ENCODE data around the gene EBF4. TPM values are rescaled to one million over a fixed set of nuclear protein-coding genes. Genes with fewer than 3 reads are reported as not detected.

The EBF4 gene
- total RNA-seq, 2 experiments from 2014 or later = 1.5 to 4.4 TPM

DNA sequence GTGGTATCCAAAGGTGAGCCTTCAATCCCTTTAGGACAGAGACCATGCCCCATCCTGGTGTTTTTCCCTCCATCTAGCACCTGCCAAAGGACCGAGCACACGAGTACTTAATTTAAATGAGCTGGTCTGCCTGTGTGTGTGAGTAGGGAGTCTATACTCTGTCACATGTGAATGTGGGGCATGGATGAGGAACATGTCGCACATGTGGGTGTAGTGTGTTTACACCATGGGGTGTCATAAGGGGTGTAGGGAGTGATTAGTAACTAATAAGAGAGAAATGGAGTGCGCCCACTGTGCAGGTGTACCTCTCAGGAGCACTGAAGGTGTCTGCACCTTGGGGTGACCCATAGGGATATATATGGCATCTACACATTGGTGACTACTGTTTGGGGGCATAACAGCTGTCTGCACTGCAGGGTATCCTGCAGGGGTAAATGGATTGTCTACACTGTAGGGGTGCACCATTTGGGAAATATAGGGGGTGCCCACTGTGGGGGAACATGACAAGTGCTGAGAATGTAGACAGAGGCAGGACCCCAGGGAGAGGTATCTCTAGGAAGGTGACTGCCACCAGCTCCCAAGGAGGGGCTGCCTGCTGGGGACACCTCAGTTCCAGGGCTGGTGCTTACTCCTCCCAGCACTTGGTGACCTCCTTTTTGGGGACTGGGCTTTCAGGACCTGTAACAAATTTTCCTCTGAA is 53.5 kb downstream of the EBF4 start:
- H3K79me2 ChIP-seq (ENCODE audit: insufficient read depth, low read depth, low read length) = no peaks in the 10 kb centered on the region
- ChIA-PET CTCF (ENCODE audit: unreplicated experiment) (no interaction called here), POLR2A (no interaction called here)
- H3K36me3 ChIP-seq (ENCODE audit: insufficient read depth, low read length) = no peaks in the 10 kb centered on the region
- H4K20me1 ChIP-seq (ENCODE audit: insufficient read depth, low read length) = no peaks in the 10 kb centered on the region
- H3K4me1 ChIP-seq (ENCODE audit: insufficient read depth, low read length, poor library complexity, severe bottlenecking) = no peaks in the 10 kb centered on the region
- DNase-seq (ENCODE audit: low spot score) = no peak
- intact Hi-C loops (cut with micrococcal nuclease; ENCODE audit: unreplicated experiment) = no loop called here
- no peak for TF ChIP-seq EZH2phosphoT487 (IDR thresholded peaks at IDR 0.05; ENCODE audit: borderline replicate concordance, low read depth, low read length)
- TF ChIP-seq, protein P1, sequence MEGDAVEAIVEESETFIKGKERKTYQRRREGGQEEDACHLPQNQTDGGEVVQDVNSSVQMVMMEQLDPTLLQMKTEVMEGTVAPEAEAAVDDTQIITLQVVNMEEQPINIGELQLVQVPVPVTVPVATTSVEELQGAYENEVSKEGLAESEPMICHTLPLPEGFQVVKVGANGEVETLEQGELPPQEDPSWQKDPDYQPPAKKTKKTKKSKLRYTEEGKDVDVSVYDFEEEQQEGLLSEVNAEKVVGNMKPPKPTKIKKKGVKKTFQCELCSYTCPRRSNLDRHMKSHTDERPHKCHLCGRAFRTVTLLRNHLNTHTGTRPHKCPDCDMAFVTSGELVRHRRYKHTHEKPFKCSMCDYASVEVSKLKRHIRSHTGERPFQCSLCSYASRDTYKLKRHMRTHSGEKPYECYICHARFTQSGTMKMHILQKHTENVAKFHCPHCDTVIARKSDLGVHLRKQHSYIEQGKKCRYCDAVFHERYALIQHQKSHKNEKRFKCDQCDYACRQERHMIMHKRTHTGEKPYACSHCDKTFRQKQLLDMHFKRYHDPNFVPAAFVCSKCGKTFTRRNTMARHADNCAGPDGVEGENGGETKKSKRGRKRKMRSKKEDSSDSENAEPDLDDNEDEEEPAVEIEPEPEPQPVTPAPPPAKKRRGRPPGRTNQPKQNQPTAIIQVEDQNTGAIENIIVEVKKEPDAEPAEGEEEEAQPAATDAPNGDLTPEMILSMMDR (conservative IDR thresholded peaks at IDR 0.05; ENCODE audit: low read length) = no peak
- H3K9me3 ChIP-seq (ENCODE audit: low read length) = no peaks in the 10 kb centered on the region
- BruUV-seq (replicated peaks) = no TSS peak
- H2AFZ ChIP-seq (ENCODE audit: low read length) = no peak overlapping the region
- no peak overlapping the region for H3K27ac ChIP-seq (ENCODE audit: low read depth, low read length, poor library complexity, severe bottlenecking)
- no peak overlapping the region for H3K4me3 ChIP-seq (ENCODE audit: low read depth, low read length, poor library complexity, severe bottlenecking)
- H3K9me2 ChIP-seq (ENCODE audit: insufficient read depth, low read length) = no peaks in the 10 kb centered on the region
- no peak overlapping the region for H3K4me2 ChIP-seq (ENCODE audit: low read length)

DNA sequence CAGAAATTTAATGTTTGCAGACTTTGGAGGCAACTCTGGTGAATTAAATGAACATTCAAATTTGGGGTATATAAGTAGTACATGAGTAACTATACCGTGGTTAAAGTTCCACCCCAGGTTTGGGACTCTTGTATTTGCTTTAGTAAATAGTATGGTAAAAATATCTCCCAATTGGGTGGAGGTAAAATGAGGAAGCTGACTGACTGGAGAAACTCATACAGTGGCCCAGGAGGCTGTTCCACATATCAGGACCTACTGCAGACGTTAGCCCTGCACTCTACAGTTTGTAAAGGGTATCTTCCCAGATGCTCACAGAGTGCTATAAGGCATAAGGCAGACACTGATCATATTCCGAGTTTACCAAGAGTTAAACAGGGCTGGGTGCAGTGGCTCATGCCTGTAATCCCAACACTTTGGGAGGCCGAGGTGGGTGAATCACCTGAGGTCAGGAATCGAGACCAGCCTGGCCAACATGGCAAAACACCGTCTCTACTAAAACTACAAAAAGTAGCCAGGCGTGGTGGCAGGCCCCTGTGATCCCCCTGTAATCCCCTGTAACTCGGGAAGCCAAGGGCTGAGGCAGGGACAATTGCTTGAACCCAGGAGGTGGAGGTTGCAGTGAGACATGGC is 54.2 kb downstream of the EBF4 start:
- Histone ChIP-seq H3K9me3 (ENCODE audit: low read length) (no peaks in the 10 kb centered on the region), H3K4me3 (ENCODE audit: low read depth, low read length, poor library complexity, severe bottlenecking) (no peak overlapping the region), H3K36me3 (ENCODE audit: insufficient read depth, low read length) (no peaks in the 10 kb centered on the region), H3K79me2 (ENCODE audit: insufficient read depth, low read depth, low read length) (no peaks in the 10 kb centered on the region), H4K20me1 (ENCODE audit: insufficient read depth, low read length) (no peaks in the 10 kb centered on the region), H2AFZ (ENCODE audit: low read length) (no peak overlapping the region), H3K9me2 (ENCODE audit: insufficient read depth, low read length) (no peaks in the 10 kb centered on the region), H3K4me1 (ENCODE audit: insufficient read depth, low read length, poor library complexity, severe bottlenecking) (no peaks in the 10 kb centered on the region), H3K27ac (ENCODE audit: low read depth, low read length, poor library complexity, severe bottlenecking) (no peak overlapping the region), H3K4me2 (ENCODE audit: low read length) (no peak overlapping the region)
- TF ChIP-seq EZH2phosphoT487 (IDR thresholded peaks at IDR 0.05; ENCODE audit: borderline replicate concordance, low read depth, low read length) = no peak
- TF ChIP-seq, protein P1 (conservative IDR thresholded peaks at IDR 0.05; ENCODE audit: low read length) = no peak
- DNase-seq (ENCODE audit: low spot score) = no peak
- POLR2A ChIA-PET = no interaction called here
- intact Hi-C loops (cut with micrococcal nuclease; ENCODE audit: unreplicated experiment) = no loop called here
- no TSS peak for BruUV-seq (replicated peaks)
- CTCF ChIA-PET (ENCODE audit: unreplicated experiment) = no interaction called here

DNA sequence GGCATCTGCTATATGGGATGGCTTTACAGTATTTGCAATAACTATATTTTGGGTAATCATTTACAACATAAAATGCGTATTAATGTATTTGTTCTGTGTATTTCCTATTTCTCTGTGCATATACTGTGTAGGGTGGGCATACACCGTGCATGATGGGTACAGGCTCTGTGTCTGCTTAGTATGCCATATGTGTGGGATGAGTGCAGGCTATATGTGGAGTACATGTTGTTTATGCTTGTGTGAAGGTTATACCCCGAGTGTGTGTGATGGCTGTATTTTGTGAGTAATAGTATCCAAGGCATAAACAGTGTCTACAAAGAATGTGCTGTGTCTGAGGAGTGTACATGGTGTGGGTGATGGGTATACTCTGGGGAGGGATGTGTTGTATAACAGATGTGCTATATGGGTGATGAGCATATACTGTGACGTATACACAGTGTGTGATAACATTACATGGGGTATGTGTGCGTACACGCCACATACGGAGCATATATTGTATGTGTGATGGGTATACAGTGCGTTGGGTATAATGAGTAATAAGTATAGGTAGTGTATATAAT is 55.2 kb downstream of the EBF4 start:
- H3K4me2 ChIP-seq (ENCODE audit: low read length) = no peak overlapping the region
- POLR2A ChIA-PET = no interaction called here
- no peak for DNase-seq (ENCODE audit: low spot score)

More for the DNA sequence above, 55.2 kb downstream of the EBF4 start:
- no peaks in the 10 kb centered on the region for H3K9me2 ChIP-seq (ENCODE audit: insufficient read depth, low read length)
- H4K20me1 ChIP-seq (ENCODE audit: insufficient read depth, low read length) = no peaks in the 10 kb centered on the region
- H3K27ac ChIP-seq (ENCODE audit: low read depth, low read length, poor library complexity, severe bottlenecking) = no peak overlapping the region
- H2AFZ ChIP-seq (ENCODE audit: low read length) = no peak overlapping the region
- no peak for TF ChIP-seq EZH2phosphoT487 (IDR thresholded peaks at IDR 0.05; ENCODE audit: borderline replicate concordance, low read depth, low read length)
- TF ChIP-seq, protein P1 (conservative IDR thresholded peaks at IDR 0.05; ENCODE audit: low read length) = no peak
- H3K79me2 ChIP-seq (ENCODE audit: insufficient read depth, low read depth, low read length) = no peaks in the 10 kb centered on the region
- no peaks in the 10 kb centered on the region for H3K4me1 ChIP-seq (ENCODE audit: insufficient read depth, low read length, poor library complexity, severe bottlenecking)
- no peak overlapping the region for H3K4me3 ChIP-seq (ENCODE audit: low read depth, low read length, poor library complexity, severe bottlenecking)
- intact Hi-C loops (cut with micrococcal nuclease; ENCODE audit: unreplicated experiment) = no loop called here
- CTCF ChIA-PET (ENCODE audit: unreplicated experiment) = no interaction called here
- no peaks in the 10 kb centered on the region for H3K36me3 ChIP-seq (ENCODE audit: insufficient read depth, low read length)
- no peaks in the 10 kb centered on the region for H3K9me3 ChIP-seq (ENCODE audit: low read length)
- no TSS peak for BruUV-seq (replicated peaks)
